Endothelial cell of umbilical vein (primary cell): Measurements from ENCODE around the gene LHFPL6.

Source experiments
- EZH2 ChIP-seq: IDR thresholded peaks from 2 replicates; pipeline ENCODE4 v1.6.1; 2012; ENCODE audit warnings: borderline replicate concordance, low read depth, mild to moderate bottlenecking, moderate library complexity, low read length, inconsistent platforms; ENCODE audit not compliant: severe bottlenecking
- JUN ChIP-seq: IDR thresholded peaks from 2 replicates; pipeline ENCODE4 v1.6.1; 2011; ENCODE audit warnings: borderline replicate concordance, low read depth; ENCODE audit not compliant: insufficient read length, insufficient read depth
- MYC ChIP-seq: IDR thresholded peaks from one replicate; pipeline ENCODE4 v1.6.1; 2011; ENCODE audit warnings: mild to moderate bottlenecking, low read depth, low read length
- POLR2A ChIP-seq: IDR thresholded peaks from 2 replicates; pipeline ENCODE4 v1.6.1; 2012; ENCODE audit warnings: low read depth, mild to moderate bottlenecking, control low read depth, low read length
- POLR2AphosphoS5 ChIP-seq: IDR thresholded peaks from 2 replicates; pipeline ENCODE4 v1.6.1; 2012; ENCODE audit warnings: low read depth, mild to moderate bottlenecking, control low read depth, low read length, moderate library complexity; ENCODE audit not compliant: insufficient read depth
- TF ChIP-seq, protein P1 (sequence below), 2 donors: IDR thresholded peaks; 1 replicate in 1 of 2; 2 replicates in 1 of 2; pipeline ENCODE4 v1.5.1; 2011; ENCODE audit warnings: low read length in 2 of 2, mild to moderate bottlenecking in 2 of 2, moderate library complexity in 2 of 2, control low read depth in 1 of 2, inconsistent platforms in 1 of 2, low read depth in 1 of 2; ENCODE audit not compliant: insufficient read depth in 1 of 2; ENCODE audit errors: extremely low read depth in 1 of 2
- TF ChIP-seq, protein P2 (sequence below): IDR thresholded peaks from 2 replicates; pipeline ENCODE4 v1.6.1; 2011; ENCODE audit not compliant: insufficient read depth, insufficient read length

DNA sequence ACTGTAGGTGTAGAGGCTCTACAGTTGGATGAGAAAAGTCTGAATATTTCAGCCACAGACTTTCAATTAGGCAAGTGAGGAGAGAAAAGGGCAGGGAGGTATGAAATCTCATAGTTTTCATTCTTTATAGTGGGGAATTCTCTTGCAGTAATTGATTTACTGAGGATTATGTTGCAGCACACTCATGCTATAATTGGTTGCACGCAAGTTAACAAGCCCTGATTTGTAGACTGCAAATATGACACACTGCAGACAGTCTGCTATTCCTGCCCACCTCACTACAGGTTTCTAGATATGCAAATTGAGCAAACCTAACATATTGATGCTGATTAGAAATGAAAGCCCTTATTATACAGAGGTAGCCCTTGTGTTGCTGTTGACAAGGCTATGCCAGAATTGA, 139.4 kb downstream of the LHFPL6 start:
- TF ChIP-seq POLR2A (no peak), EZH2 (no peak), POLR2AphosphoS5 (no peak), MYC (no peak), JUN (no peak)
- TF ChIP-seq, protein P1, sequence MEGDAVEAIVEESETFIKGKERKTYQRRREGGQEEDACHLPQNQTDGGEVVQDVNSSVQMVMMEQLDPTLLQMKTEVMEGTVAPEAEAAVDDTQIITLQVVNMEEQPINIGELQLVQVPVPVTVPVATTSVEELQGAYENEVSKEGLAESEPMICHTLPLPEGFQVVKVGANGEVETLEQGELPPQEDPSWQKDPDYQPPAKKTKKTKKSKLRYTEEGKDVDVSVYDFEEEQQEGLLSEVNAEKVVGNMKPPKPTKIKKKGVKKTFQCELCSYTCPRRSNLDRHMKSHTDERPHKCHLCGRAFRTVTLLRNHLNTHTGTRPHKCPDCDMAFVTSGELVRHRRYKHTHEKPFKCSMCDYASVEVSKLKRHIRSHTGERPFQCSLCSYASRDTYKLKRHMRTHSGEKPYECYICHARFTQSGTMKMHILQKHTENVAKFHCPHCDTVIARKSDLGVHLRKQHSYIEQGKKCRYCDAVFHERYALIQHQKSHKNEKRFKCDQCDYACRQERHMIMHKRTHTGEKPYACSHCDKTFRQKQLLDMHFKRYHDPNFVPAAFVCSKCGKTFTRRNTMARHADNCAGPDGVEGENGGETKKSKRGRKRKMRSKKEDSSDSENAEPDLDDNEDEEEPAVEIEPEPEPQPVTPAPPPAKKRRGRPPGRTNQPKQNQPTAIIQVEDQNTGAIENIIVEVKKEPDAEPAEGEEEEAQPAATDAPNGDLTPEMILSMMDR (IDR thresholded peaks at IDR 0.05; ENCODE audit: extremely low read depth in 1 of 2, insufficient read depth in 1 of 2, low read depth in 1 of 2, low read length in 2 of 2), result no peak
- TF ChIP-seq, protein P2, sequence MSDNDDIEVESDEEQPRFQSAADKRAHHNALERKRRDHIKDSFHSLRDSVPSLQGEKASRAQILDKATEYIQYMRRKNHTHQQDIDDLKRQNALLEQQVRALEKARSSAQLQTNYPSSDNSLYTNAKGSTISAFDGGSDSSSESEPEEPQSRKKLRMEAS, result no peak
